CD14-positive monocyte (primary cell): ENCODE results near the gene ASTN1. TPM values are rescaled to one million over a fixed set of nuclear protein-coding genes. Genes with fewer than 3 reads are reported as not detected.

Experiments
- DNase-seq, 3 donors: peaks; one replicate each; pipeline ENCODE4 v3.0.0-alpha.2; 2011 to 2022
- H2AFZ ChIP-seq: 2 replicates; pipeline ENCODE4 v1.6.0; 2012; ENCODE audit warnings: mild to moderate bottlenecking, low read depth, low read length, inconsistent platforms; ENCODE audit not compliant: insufficient read depth, poor library complexity, severe bottlenecking
- H3K27ac ChIP-seq, 2 donors: 1 replicate in 1 of 2; 2 replicates in 1 of 2; pipeline ENCODE4 v1.5.1; 2012 to 2013; ENCODE audit warnings: low read length in 2 of 2, control low read depth in 1 of 2, inconsistent platforms in 1 of 2, low read depth in 1 of 2, mild to moderate bottlenecking in 1 of 2
- H3K27me3 ChIP-seq, 2 donors: one replicate each; pipeline versions ENCODE4 v1.6.0 to v1.6.1; 2011 to 2013; ENCODE audit warnings: low read length in 2 of 2; ENCODE audit not compliant: control insufficient read depth in 2 of 2, insufficient read depth in 2 of 2
- H3K36me3 ChIP-seq, 2 donors: replicated peaks in 1 of 2; 1 replicate in 1 of 2; 2 replicates in 1 of 2; pipeline versions ENCODE4 v1.5.1 to v1.6.1; 2012 to 2013; ENCODE audit warnings: low read length in 2 of 2, control low read depth in 1 of 2, inconsistent platforms in 1 of 2, mild to moderate bottlenecking in 1 of 2; ENCODE audit not compliant: insufficient read depth in 2 of 2, control insufficient read depth in 1 of 2
- H3K4me1 ChIP-seq, 2 donors: 1 replicate in 1 of 2; 2 replicates in 1 of 2; pipeline versions ENCODE4 v1.5.1 to v1.6.1; 2012 to 2013; ENCODE audit warnings: low read length in 2 of 2, control low read depth in 1 of 2, inconsistent platforms in 1 of 2, mild to moderate bottlenecking in 1 of 2, moderate library complexity in 1 of 2; ENCODE audit not compliant: insufficient read depth in 2 of 2, control insufficient read depth in 1 of 2
- H3K4me2 ChIP-seq: replicated peaks from 2 replicates; pipeline ENCODE3; 2012; ENCODE audit warnings: low read length, moderate library complexity, mild to moderate bottlenecking; ENCODE audit not compliant: poor library complexity, severe bottlenecking; ENCODE audit errors: extremely low read depth
- H3K4me3 ChIP-seq, 3 experiments: fragments of 200-600 bp in 1 of 3; sonication (generic) in 1 of 3; replicated peaks in 1 of 3; 1 replicate in 2 of 3; 2 replicates in 1 of 3; pipeline ENCODE4 v1.5.1; 2011 to 2013; ENCODE audit warnings: low read length in 3 of 3, mild to moderate bottlenecking in 3 of 3, control low read depth in 2 of 3, low read depth in 2 of 3, inconsistent platforms in 1 of 3, moderate library complexity in 1 of 3
- H3K79me2 ChIP-seq: 2 replicates; pipeline ENCODE4 v1.6.0; 2012; ENCODE audit warnings: mild to moderate bottlenecking, control low read depth, inconsistent platforms, low read length, moderate library complexity; ENCODE audit not compliant: insufficient read depth
- H3K9ac ChIP-seq: 2 replicates; pipeline ENCODE4 v1.6.0; 2017; ENCODE audit warnings: low read length, mild to moderate bottlenecking; ENCODE audit not compliant: insufficient read depth, poor library complexity, severe bottlenecking
- H3K9me3 ChIP-seq, 2 donors: replicated peaks in 1 of 2; 1 replicate in 1 of 2; 2 replicates in 1 of 2; pipeline versions ENCODE4 v1.5.1 to v1.6.1; 2012 to 2013; ENCODE audit warnings: low read length in 2 of 2, control low read depth in 1 of 2; ENCODE audit not compliant: control insufficient read depth in 1 of 2, insufficient read depth in 1 of 2
- H4K20me1 ChIP-seq: 2 replicates; pipeline ENCODE4 v1.6.0; 2012; ENCODE audit warnings: mild to moderate bottlenecking, low read length, control low read depth, moderate library complexity; ENCODE audit not compliant: insufficient read depth
- H3K27ac Mint-ChIP-seq, 7 donors: one replicate each; pipeline ENCODE4 v1.8.0; 2020; ENCODE audit warnings: mild to moderate bottlenecking in 7 of 7, mixed read lengths in 7 of 7, moderate library complexity in 6 of 7, inconsistent platforms in 2 of 7
- H3K27me3 Mint-ChIP-seq, 3 donors: one replicate each; pipeline ENCODE4 v1.8.0; 2021 to 2022; ENCODE audit warnings: low read depth in 3 of 3, mild to moderate bottlenecking in 3 of 3, mixed read lengths in 3 of 3, moderate library complexity in 3 of 3, inconsistent platforms in 1 of 3
- H3K36me3 Mint-ChIP-seq, 2 donors: one replicate each; pipeline ENCODE4 v1.8.0; 2020; ENCODE audit warnings: mixed read lengths in 2 of 2, inconsistent platforms in 1 of 2, mild to moderate bottlenecking in 1 of 2
- H3K4me1 Mint-ChIP-seq: one replicate; pipeline ENCODE4 v1.8.0; 2020; ENCODE audit warnings: mild to moderate bottlenecking, mixed read lengths
- H3K4me3 Mint-ChIP-seq, 2 donors: one replicate each; pipeline ENCODE4 v1.8.0; 2020; ENCODE audit warnings: mild to moderate bottlenecking in 2 of 2, mixed read lengths in 2 of 2, moderate library complexity in 1 of 2
- H3K9me3 Mint-ChIP-seq, 7 donors: one replicate each; pipeline ENCODE4 v1.8.0; 2020 to 2022; ENCODE audit warnings: mixed read lengths in 7 of 7, mild to moderate bottlenecking in 6 of 7, moderate library complexity in 6 of 7, inconsistent platforms in 2 of 7
- WGBS: methylation state at CpG from one replicate; pipeline ENCODE4 v1.1.5; 2013; ENCODE audit warnings: missing lambda C conversion rate; ENCODE audit not compliant: insufficient coverage; 5-methylcytosine and 5-hydroxymethylcytosine counted together
- intact Hi-C, 2 donors: fragments of 100-400 bp; cut with micrococcal nuclease; formaldehyde crosslinking; loops; one replicate each; pipeline versions ENCODE4 v1.15.0 to v1.15.1; 2023
- polyA plus RNA-seq, 3 donors: library from polyadenylated mRNA; depleted of rRNA in 1 of 3; unstranded in 2 of 3; stranded (reverse) in 1 of 3; fragments of 300-500 nt in 2 of 3; fragments of >200 nt in 1 of 3; fragmentation: Illumina TruSeq in 2 of 3; gene quantifications; 1 replicate in 2 of 3; 2 replicates in 1 of 3; pipeline ENCODE4 v1.2.3, GENCODE V29; 2012 to 2021
- TF ChIP-seq, protein P1 (sequence below): fragments of 200-600 bp; IDR thresholded peaks from one replicate; pipeline ENCODE4 v1.8.0; 2022; ENCODE audit warnings: antibody characterized with exemption, mild to moderate bottlenecking

ASTN1 gene
- polyA plus RNA-seq, 3 donors: not detected

GRCh38 chr1:177012342-177012925 is 152.1 kb downstream of the ASTN1 start:
- H3K36me3 ChIP-seq: no peaks in the 10 kb centered on the region

GRCh38 chr1:177011508-177011907 is 153.0 kb downstream of the ASTN1 start:
- intact Hi-C loops: no loop called here
- H3K79me2 ChIP-seq: no peaks in the 10 kb centered on the region
- peaks cover 0 to 6% (median 2%) of the 10 kb centered on the region in 7 donors for H3K9me3 Mint-ChIP-seq
- no peak overlapping the region for H2AFZ ChIP-seq
- no peaks in the 10 kb centered on the region for H3K9me3 ChIP-seq
- H3K36me3 ChIP-seq: no peaks in the 10 kb centered on the region
- no peaks in the 10 kb centered on the region for H4K20me1 ChIP-seq
- no peak overlapping the region for H3K9ac ChIP-seq
- H3K4me2 ChIP-seq: no peak overlapping the region
- TF ChIP-seq, protein P1, sequence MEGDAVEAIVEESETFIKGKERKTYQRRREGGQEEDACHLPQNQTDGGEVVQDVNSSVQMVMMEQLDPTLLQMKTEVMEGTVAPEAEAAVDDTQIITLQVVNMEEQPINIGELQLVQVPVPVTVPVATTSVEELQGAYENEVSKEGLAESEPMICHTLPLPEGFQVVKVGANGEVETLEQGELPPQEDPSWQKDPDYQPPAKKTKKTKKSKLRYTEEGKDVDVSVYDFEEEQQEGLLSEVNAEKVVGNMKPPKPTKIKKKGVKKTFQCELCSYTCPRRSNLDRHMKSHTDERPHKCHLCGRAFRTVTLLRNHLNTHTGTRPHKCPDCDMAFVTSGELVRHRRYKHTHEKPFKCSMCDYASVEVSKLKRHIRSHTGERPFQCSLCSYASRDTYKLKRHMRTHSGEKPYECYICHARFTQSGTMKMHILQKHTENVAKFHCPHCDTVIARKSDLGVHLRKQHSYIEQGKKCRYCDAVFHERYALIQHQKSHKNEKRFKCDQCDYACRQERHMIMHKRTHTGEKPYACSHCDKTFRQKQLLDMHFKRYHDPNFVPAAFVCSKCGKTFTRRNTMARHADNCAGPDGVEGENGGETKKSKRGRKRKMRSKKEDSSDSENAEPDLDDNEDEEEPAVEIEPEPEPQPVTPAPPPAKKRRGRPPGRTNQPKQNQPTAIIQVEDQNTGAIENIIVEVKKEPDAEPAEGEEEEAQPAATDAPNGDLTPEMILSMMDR: no peak
- no peak overlapping the region for H3K4me3 ChIP-seq
- H3K4me1 Mint-ChIP-seq: no peaks in the 10 kb centered on the region
- H3K27me3 Mint-ChIP-seq: peaks cover 0 to 2% (median 1%) of the 10 kb centered on the region in 3 donors
- no peak overlapping the region for H3K4me3 Mint-ChIP-seq
- 100% methylated on average over 1 of the region's 1 CpG for whole genome bisulfite sequencing
- no peaks in the 10 kb centered on the region for H3K27me3 ChIP-seq
- no peak for DNase-seq
- no peak overlapping the region for H3K27ac ChIP-seq
- H3K4me1 ChIP-seq: no peaks in the 10 kb centered on the region
- H3K36me3 Mint-ChIP-seq: no peaks in the 10 kb centered on the region
- H3K27ac Mint-ChIP-seq: no peak overlapping the region

More at GRCh38 chr1:177012342-177012925, 152.1 kb downstream of the ASTN1 start:
- H3K4me2 ChIP-seq: no peak overlapping the region
- no peak overlapping the region for H3K4me3 ChIP-seq
- H3K27ac ChIP-seq: no peak overlapping the region
- H3K79me2 ChIP-seq: no peaks in the 10 kb centered on the region
- H3K4me3 Mint-ChIP-seq: no peak overlapping the region
- H3K9me3 Mint-ChIP-seq: peaks cover 0 to 5% (median 2%) of the 10 kb centered on the region in 7 donors
- 100% methylated on average over 1 of the region's 2 CpGs for WGBS
- no peaks in the 10 kb centered on the region for H3K9me3 ChIP-seq
- peaks cover 0 to 2% (median 1%) of the 10 kb centered on the region in 3 donors for H3K27me3 Mint-ChIP-seq
- TF ChIP-seq, protein P1: no peak
- no peaks in the 10 kb centered on the region for H3K27me3 ChIP-seq
- H2AFZ ChIP-seq: no peak overlapping the region
- no peaks in the 10 kb centered on the region for H3K4me1 Mint-ChIP-seq
- DNase-seq: no peak
- no peaks in the 10 kb centered on the region for H4K20me1 ChIP-seq
- no peaks in the 10 kb centered on the region for H3K4me1 ChIP-seq
- no peak overlapping the region for H3K9ac ChIP-seq
- intact Hi-C loops: no loop called here
- no peak overlapping the region for H3K27ac Mint-ChIP-seq
- H3K36me3 Mint-ChIP-seq: no peaks in the 10 kb centered on the region
